Ovary (tissue), 3 donors: ENCODE measurements around the gene PIP5K1B.

Experiments used
- EP300 ChIP-seq: sonication (generic); formaldehyde crosslinking; IDR thresholded peaks from one replicate; pipeline ENCODE4 v1.6.1; 2017; ENCODE audit warnings: antibody characterized with exemption
- POLR2A ChIP-seq: fragments of 450-650 bp; IDR thresholded peaks from one replicate; pipeline ENCODE4 v1.6.1; 2017; ENCODE audit warnings: antibody characterized with exemption, mild to moderate bottlenecking, moderate library complexity
- TF ChIP-seq, protein P1 (sequence below), 3 donors: fragments of 450-650 bp in 2 of 3; fragments of 200-600 bp in 1 of 3; IDR thresholded peaks; one replicate each; pipeline versions ENCODE4 v1.5.1 to v1.8.0; 2016 to 2022; ENCODE audit warnings: antibody characterized with exemption in 3 of 3, mild to moderate bottlenecking in 1 of 3
- donor health status: DM: no; HTN: no; CAD: no.

DNA sequence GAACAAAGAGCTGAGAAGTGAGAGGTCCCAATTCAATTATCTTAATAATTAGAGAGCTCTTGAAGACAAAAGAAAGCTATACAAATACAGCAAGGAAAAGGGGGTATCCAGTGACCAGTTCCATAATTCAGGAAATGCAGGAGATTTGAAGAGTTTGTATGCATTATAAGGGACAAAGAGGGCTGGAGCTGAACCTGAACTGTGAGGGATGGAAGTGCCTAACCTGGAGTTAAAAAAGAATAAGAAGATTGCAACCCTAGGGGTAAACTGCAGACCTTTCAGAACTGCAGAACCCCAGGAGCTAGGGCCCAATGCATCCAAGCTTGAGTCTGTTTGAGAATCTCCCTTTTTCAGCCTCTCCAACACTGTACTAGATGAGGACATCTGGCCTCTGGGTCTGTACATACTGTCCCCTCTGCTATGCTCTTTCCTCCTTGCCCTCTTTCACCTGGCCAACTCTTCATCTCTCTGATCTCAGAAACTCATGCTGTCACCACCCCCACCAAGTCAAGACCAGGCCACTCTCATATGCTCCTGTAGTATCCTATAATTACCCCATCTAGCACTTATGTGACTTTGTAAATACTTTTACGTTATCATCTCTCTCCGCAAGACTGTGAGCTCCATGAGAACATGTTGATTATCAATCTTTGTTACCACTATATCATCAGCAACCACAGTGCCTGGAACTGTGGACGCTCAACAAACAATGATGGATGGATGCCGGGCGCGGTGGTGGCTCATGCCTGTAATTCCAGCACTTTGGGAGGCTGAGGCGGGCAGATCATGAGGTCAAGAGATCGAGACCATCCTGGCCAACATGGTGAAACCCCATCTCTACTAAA is 315.5 kb downstream of the PIP5K1B start:
- TF ChIP-seq, protein P1, sequence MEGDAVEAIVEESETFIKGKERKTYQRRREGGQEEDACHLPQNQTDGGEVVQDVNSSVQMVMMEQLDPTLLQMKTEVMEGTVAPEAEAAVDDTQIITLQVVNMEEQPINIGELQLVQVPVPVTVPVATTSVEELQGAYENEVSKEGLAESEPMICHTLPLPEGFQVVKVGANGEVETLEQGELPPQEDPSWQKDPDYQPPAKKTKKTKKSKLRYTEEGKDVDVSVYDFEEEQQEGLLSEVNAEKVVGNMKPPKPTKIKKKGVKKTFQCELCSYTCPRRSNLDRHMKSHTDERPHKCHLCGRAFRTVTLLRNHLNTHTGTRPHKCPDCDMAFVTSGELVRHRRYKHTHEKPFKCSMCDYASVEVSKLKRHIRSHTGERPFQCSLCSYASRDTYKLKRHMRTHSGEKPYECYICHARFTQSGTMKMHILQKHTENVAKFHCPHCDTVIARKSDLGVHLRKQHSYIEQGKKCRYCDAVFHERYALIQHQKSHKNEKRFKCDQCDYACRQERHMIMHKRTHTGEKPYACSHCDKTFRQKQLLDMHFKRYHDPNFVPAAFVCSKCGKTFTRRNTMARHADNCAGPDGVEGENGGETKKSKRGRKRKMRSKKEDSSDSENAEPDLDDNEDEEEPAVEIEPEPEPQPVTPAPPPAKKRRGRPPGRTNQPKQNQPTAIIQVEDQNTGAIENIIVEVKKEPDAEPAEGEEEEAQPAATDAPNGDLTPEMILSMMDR (IDR thresholded peaks at IDR 0.05) = no peak
- TF ChIP-seq POLR2A (no peak), EP300 (no peak)
